Fibroblast of lung (primary cell): Measurements from ENCODE around the gene NAT16. TPM values are rescaled to one million over a fixed set of nuclear protein-coding genes. Genes with fewer than 3 reads are reported as not detected.
"Not testable (repeated sequence)": the region's sequence is repeated elsewhere in the genome, so short reads cannot be mapped to it uniquely, and the experiment has no call there.

Experiments
- DNase-seq, 2 donors: peaks; one replicate each; pipeline versions ENCODE4 v3.0.0 to v3.0.0-alpha.2; 2010; ENCODE audit warnings: low read depth in 2 of 2
- H2AFZ ChIP-seq: 2 replicates; pipeline ENCODE4 v1.5.1; 2012; ENCODE audit warnings: low read length, control low read depth, inconsistent platforms
- H3K27ac ChIP-seq: 2 replicates; pipeline ENCODE4 v1.5.1; 2011; ENCODE audit warnings: low read length, control low read depth; ENCODE audit not compliant: insufficient read depth
- H3K27me3 ChIP-seq: 2 replicates; pipeline ENCODE4 v1.5.1; 2011; ENCODE audit warnings: mild to moderate bottlenecking, low read length; ENCODE audit not compliant: control insufficient read depth, insufficient read depth
- H3K36me3 ChIP-seq: 2 replicates; pipeline ENCODE4 v1.5.1; 2011; ENCODE audit warnings: low read length; ENCODE audit not compliant: control insufficient read depth, insufficient read depth
- H3K4me1 ChIP-seq: 2 replicates; pipeline ENCODE4 v1.5.1; 2011; ENCODE audit warnings: low read length; ENCODE audit not compliant: control insufficient read depth, insufficient read depth; ENCODE audit errors: extremely low read depth
- H3K4me2 ChIP-seq: 2 replicates; pipeline ENCODE4 v1.5.1; 2011; ENCODE audit warnings: low read length, control low read depth; ENCODE audit not compliant: insufficient read depth; ENCODE audit errors: extremely low read depth
- H3K4me3 ChIP-seq, 4 experiments: fragments of 200-600 bp in 1 of 4; sonication (generic) in 1 of 4; replicated peaks in 1 of 4; 2 replicates each; pipeline ENCODE4 v1.5.1; 2011 to 2016; ENCODE audit warnings: low read length in 4 of 4, low read depth in 3 of 4, mild to moderate bottlenecking in 3 of 4, control low read depth in 2 of 4, inconsistent platforms in 1 of 4, mixed read lengths in 1 of 4; ENCODE audit not compliant: insufficient read depth in 1 of 4; ENCODE audit errors: control extremely low read depth in 1 of 4
- H3K79me2 ChIP-seq: 2 replicates; pipeline ENCODE4 v1.5.1; 2012; ENCODE audit warnings: mild to moderate bottlenecking, low read length, inconsistent platforms; ENCODE audit not compliant: control insufficient read depth, insufficient read depth
- H3K9ac ChIP-seq: 2 replicates; pipeline ENCODE4 v1.5.1; 2011; ENCODE audit warnings: mild to moderate bottlenecking, low read length, control low read depth; ENCODE audit not compliant: insufficient read depth
- H3K9me3 ChIP-seq: 2 replicates; pipeline ENCODE4 v1.5.1; 2012; ENCODE audit warnings: low read depth, low read length; ENCODE audit not compliant: control insufficient read depth, insufficient read depth
- H4K20me1 ChIP-seq: 2 replicates; pipeline ENCODE4 v1.5.1; 2011; ENCODE audit warnings: low read length; ENCODE audit not compliant: control insufficient read depth, insufficient read depth; ENCODE audit errors: extremely low read depth
- EZH2 ChIP-seq: IDR thresholded peaks from 2 replicates; pipeline ENCODE4 v1.5.1; 2012; ENCODE audit warnings: low read length, control low read depth, mild to moderate bottlenecking; ENCODE audit errors: missing control alignments
- polyA plus RNA-seq, 2 donors: library from polyadenylated mRNA; depleted of rRNA in 1 of 2; stranded (reverse) in 1 of 2; unstranded in 1 of 2; fragments of >200 nt; gene quantifications; 2 replicates each; pipeline ENCODE4 v1.2.1, GENCODE V29; 2011 to 2012; ENCODE audit warnings: missing spikeins in 1 of 2
- total RNA-seq: library from RNA; depleted of rRNA; stranded (reverse); fragments of >200 nt; gene quantifications from 2 replicates; pipeline ENCODE4 v1.2.1, GENCODE V29; 2014
- TF ChIP-seq, protein P1 (sequence below), 2 donors: IDR thresholded peaks in 1 of 2; conservative IDR thresholded peaks in 1 of 2; 1 replicate in 1 of 2; 2 replicates in 1 of 2; pipeline ENCODE4 v1.5.1; 2011 to 2012; ENCODE audit warnings: low read length in 2 of 2, control low read depth in 1 of 2, inconsistent platforms in 1 of 2, low read depth in 1 of 2, mild to moderate bottlenecking in 1 of 2

NAT16 gene
- total and polyA plus RNA-seq, 2 donors (not counting 1 experiment from before 2014, with no cell fraction given), result not detected

- no peaks in the 10 kb centered on the region for H3K4me1 ChIP-seq
- no peaks in the 10 kb centered on the region for H3K9me3 ChIP-seq
- no peak overlapping the region for H3K9ac ChIP-seq
- no peak overlapping the region for H3K4me2 ChIP-seq
- TF ChIP-seq, protein P1, sequence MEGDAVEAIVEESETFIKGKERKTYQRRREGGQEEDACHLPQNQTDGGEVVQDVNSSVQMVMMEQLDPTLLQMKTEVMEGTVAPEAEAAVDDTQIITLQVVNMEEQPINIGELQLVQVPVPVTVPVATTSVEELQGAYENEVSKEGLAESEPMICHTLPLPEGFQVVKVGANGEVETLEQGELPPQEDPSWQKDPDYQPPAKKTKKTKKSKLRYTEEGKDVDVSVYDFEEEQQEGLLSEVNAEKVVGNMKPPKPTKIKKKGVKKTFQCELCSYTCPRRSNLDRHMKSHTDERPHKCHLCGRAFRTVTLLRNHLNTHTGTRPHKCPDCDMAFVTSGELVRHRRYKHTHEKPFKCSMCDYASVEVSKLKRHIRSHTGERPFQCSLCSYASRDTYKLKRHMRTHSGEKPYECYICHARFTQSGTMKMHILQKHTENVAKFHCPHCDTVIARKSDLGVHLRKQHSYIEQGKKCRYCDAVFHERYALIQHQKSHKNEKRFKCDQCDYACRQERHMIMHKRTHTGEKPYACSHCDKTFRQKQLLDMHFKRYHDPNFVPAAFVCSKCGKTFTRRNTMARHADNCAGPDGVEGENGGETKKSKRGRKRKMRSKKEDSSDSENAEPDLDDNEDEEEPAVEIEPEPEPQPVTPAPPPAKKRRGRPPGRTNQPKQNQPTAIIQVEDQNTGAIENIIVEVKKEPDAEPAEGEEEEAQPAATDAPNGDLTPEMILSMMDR (conservative IDR thresholded peaks at IDR 0.05 in 1 of 2, IDR thresholded peaks at IDR 0.05 in 1 of 2; ENCODE audit: low read depth in 1 of 2, low read length in 2 of 2), result no peak
- TF ChIP-seq EZH2, result no peak
- no peaks in the 10 kb centered on the region for H3K79me2 ChIP-seq
- peaks cover 8% of the 10 kb centered on the region for H3K27me3 ChIP-seq
- peaks cover 17% of the 10 kb centered on the region for H3K36me3 ChIP-seq
- no peak overlapping the region for H2AFZ ChIP-seq
- H3K4me3 ChIP-seq, result no peak overlapping the region
- H4K20me1 ChIP-seq, result no peaks in the 10 kb centered on the region
- no peak for DNase-seq
- H3K27ac ChIP-seq, result no peak overlapping the region
Observed at GRCh38 chr7:101207459-101207858, 27.4 kb upstream of the NAT16 start.

DNA sequence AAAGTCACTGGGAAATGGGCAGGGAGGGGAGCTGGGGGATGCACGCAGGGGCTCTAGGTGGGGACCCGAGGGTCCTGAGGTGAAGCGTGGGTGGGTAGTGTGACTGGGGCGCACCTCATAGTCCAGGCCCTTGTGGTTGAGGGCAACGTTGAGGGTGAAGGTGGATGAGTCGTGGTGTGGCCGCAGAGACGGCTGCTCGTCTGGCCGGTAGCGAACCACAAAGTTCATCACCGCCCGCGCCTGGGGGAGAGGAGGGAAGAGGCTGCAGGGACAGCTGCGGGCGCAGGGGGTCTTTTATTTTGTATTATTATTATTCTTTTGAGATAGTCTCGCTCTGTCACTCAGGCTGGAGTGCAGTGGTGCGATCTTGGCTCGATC is 26.6 kb upstream of the NAT16 start:
- DNase-seq, result no peak

DNA sequence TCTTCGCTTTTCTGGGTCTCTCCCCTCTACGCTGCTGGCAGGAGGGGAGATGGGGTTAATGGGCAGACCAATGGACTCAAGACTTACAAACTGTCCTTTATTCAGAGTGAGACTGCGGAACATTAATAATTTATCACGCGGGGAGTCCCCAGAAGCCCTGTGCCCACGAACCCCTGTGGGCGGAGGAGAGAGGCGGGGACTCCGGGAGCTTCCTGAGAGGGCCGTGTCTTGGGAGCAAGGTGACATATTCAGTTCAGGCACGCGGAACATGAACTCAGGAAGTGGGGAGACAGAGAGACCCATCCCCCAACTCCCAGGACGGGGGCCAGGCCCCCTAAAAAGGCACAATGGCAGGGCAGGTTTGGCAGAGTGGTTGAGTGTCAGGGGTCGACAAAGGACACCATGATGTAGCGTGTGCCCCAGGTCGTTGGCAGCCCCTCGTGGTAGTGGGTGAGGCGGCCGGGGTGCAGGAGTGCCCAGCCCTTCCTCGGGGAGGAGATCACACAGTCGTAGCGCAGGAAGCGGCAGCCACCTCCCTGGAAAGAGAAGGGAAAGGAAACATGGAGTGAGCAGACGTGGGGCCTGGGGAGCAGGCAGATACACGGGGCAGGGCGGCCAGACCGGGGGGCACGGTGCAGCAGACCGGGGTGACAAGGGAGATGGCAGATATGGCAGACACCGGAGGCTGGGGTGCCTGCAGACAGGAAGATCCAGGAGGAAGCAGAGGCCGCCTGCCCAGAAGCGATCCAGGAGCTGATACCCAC is 26.0 kb upstream of the NAT16 start:
- Histone ChIP-seq H3K9me3 (no peaks in the 10 kb centered on the region), H3K36me3 (peaks cover 12% of the 10 kb centered on the region), H3K79me2 (no peaks in the 10 kb centered on the region), H4K20me1 (no peaks in the 10 kb centered on the region), H3K9ac (no peak overlapping the region), H2AFZ (no peak overlapping the region), H3K27ac (no peak overlapping the region), H3K4me1 (peaks cover 2% of the 10 kb centered on the region), H3K4me2 (no peak overlapping the region), H3K27me3 (peaks cover 19% of the 10 kb centered on the region), H3K4me3 (no peak overlapping the region)
- no peak for TF ChIP-seq EZH2
- TF ChIP-seq, protein P1 (conservative IDR thresholded peaks at IDR 0.05 in 1 of 2, IDR thresholded peaks at IDR 0.05 in 1 of 2; ENCODE audit: low read depth in 1 of 2, low read length in 2 of 2), result no peak
- DNase-seq, result no peak

More for the DNA sequence above, 26.6 kb upstream of the NAT16 start:
- Histone ChIP-seq H3K4me2 (no peak overlapping the region), H2AFZ (no peak overlapping the region), H3K27ac (no peak overlapping the region), H3K79me2 (no peaks in the 10 kb centered on the region), H3K9me3 (no peaks in the 10 kb centered on the region), H4K20me1 (no peaks in the 10 kb centered on the region), H3K27me3 (peaks cover 16% of the 10 kb centered on the region), H3K36me3 (peaks cover 14% of the 10 kb centered on the region), H3K9ac (no peak overlapping the region), H3K4me3 (no peak overlapping the region), H3K4me1 (peaks cover 2% of the 10 kb centered on the region)
- no peak for TF ChIP-seq EZH2
- TF ChIP-seq, protein P1 (conservative IDR thresholded peaks at IDR 0.05 in 1 of 2, IDR thresholded peaks at IDR 0.05 in 1 of 2; ENCODE audit: low read depth in 1 of 2, low read length in 2 of 2), result no peak

- DNase-seq, H2AFZ ChIP-seq, H3K4me2 ChIP-seq, H3K4me1 ChIP-seq, H4K20me1 ChIP-seq, H3K9me3 ChIP-seq, H3K27ac ChIP-seq, H3K79me2 ChIP-seq, H3K36me3 ChIP-seq, H3K4me3 ChIP-seq, H3K9ac ChIP-seq: not testable (repeated sequence)
- peaks cover 28% of the 10 kb centered on the region for H3K27me3 ChIP-seq
Observed at GRCh38 chr7:101203740-101204738, 23.9 kb upstream of the NAT16 start.
